Activated gamma-delta T cell (primary cell): Measurements from ENCODE around the gene CCNJL.
"Not testable (repeated sequence)": the region's sequence is repeated elsewhere in the genome, so short reads cannot be mapped to it uniquely, and the experiment has no call there.

Experiments
- DNase-seq: peaks from one replicate; lab custom pipeline; 2025; lab: John Stamatoyannopoulos, UW
- total RNA-seq, 2 donors: gene quantifications; one replicate each; lab custom pipeline; 2026; lab: John Stamatoyannopoulos, UW

Gene CCNJL
- 1.1 to 2.0 reads per million in 2 donors for total RNA-seq

- no peak for DNase-seq
Observed at GRCh38 chr5:160312134-160312959, at the start of gene CCNJL. TSS of gene CCNJL (minus strand) at chr5:160312564. CDS start at chr5:160311923, 641 bp downstream.

DNA sequence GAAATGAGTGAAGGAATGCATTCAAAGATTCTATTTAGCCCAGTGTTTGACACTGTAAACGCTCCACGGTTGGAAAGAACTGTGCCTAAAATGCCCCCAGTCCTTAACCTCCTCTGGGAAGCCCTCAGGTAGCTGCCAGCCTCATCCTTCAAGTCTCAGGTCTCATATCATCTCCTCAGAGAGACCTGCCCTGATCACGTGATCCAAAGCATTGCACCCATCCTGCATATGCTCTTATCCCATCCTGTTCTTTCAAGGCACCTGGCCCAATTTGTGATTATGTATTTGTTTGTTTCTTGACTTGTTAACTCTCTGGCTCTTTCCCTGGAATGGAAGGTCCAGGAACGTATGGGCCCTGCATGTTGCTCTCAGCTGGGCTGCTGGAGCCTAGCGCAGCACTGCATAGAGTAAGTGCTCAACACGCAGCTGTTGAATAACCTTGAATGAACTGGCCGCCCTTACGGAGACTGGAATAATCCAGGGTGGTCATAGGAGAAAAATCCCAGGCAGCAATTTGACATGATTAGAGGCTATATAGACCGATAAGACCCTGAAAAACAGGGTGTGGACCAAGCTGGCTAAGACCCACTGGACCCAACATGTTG is 49.4 kb upstream of the CCNJL start:
- no peak for DNase-seq

GRCh38 chr5:160360310-160360709 is 47.9 kb upstream of the CCNJL start:
- DNase-seq, result no peak

GRCh38 chr5:160359816-160360215 is 47.5 kb upstream of the CCNJL start:
- DNase-seq, result no peak

DNA sequence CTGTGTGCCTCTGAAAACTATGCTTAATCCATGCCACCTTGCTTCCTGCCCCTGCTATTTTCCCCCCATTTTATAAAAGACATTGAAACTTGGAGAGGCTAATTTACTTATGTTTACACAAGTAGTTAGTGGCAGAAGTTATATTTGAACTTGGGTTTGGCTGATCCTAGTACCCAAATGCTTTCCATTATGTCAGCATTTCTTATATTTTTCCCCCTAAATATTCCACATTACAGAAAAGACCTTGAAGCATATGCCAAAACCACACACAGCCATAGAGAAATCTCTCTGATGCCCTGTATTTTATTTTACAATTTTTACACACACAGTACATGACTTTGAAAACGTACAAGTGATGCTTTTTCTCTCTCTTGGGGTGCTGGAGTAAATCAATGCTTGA is 46.9 kb upstream of the CCNJL start:
- DNase-seq, result no peak

DNA sequence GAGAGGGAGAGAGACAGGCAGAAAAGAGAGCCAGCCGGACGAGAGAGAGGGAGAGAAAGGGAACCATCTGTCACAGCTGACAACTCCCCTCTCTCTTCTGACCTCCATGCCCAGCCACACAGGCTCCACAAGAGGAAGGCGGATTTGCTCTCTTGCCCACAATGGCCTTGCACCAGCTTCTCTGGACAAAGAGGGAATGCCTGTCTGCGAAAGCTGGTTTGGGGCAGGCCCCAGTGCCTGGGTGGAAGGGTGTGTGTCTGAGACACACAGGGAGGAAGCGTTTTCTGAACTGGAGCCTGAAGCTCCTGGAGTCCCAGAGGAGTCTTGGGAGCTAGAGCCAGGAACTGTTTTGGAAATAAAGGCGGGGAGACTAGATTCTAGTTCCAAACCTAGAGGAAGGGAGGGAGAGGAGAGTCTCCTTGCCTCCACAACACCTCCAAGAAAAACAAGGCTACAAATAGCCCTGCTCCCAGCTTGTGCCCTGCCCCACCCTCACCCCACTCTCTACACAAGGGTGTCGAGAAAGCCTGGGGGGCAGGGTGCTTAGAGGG is 45.6 kb upstream of the CCNJL start:
- DNase-seq, result no peak

DNA sequence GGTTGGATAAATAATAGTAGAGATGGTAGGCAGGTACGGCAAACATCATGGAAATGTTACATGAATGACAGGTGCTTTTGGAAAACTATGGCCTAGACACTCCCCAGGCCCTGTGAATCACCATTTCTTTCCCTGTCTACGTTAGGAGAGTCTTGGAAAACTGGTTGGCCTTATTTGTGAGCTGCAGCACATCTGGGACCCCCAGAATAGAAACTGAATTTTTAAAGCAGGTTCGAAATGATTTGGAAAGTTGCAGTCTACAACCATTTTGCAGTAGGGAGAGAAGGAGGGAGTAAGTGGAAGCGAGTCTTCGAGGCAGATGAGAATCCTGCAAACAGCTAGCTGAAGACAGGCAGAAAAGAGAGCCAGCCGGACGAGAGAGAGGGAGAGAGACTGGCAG is 45.0 kb upstream of the CCNJL start:
- DNase-seq, result no peak

GRCh38 chr5:160356550-160357347 is 44.4 kb upstream of the CCNJL start:
- DNase-seq, result no peak

- no peak for DNase-seq
Observed at GRCh38 chr5:160354666-160355065, 42.3 kb upstream of the CCNJL start.

- no peak for DNase-seq
Observed at GRCh38 chr5:160353379-160353778, 41.0 kb upstream of the CCNJL start.

- no peak for DNase-seq
Observed at GRCh38 chr5:160352308-160352707, 39.9 kb upstream of the CCNJL start.

DNA sequence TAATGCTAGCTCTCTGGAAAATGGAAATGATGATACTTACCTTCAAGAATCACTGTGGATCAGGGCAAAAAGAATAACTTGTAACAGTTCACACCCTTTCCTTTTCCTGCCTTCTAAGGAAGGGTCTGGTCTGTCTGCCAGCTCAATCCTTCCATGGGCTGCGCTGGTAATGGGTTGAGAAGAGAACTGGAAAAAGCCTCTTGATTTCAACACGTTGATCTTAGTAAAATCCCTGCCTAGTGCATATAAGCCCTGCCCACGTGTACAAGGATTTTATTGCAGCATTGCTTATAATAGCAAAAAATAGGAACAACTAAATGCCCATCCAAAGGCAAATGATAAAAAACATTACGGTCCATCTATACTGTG is 37.6 kb upstream of the CCNJL start:
- no peak for DNase-seq

- no peak for DNase-seq
Observed at GRCh38 chr5:160349249-160349934, 37.0 kb upstream of the CCNJL start.

DNA sequence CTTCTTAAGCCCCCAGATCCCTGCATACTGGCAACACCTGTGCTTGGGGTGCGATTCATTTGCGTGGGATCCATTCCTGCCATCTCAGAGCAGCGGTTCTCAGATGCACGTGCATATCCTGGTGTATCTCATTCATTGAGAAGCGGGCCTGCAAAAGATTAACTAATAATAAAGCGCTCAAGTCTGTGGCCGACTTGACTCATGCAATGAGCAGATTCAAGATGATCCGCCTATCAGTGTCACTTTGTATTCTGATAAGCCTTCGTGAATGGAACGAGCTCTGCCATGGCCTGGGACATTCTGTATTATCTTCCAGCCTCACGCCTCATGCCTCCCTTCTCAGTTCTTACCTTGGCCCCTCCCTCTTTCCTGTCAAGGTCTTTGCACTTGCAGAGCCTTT is 35.7 kb upstream of the CCNJL start:
- no peak for DNase-seq

- no peak for DNase-seq
Observed at GRCh38 chr5:160347448-160347847, 35.1 kb upstream of the CCNJL start.

DNA sequence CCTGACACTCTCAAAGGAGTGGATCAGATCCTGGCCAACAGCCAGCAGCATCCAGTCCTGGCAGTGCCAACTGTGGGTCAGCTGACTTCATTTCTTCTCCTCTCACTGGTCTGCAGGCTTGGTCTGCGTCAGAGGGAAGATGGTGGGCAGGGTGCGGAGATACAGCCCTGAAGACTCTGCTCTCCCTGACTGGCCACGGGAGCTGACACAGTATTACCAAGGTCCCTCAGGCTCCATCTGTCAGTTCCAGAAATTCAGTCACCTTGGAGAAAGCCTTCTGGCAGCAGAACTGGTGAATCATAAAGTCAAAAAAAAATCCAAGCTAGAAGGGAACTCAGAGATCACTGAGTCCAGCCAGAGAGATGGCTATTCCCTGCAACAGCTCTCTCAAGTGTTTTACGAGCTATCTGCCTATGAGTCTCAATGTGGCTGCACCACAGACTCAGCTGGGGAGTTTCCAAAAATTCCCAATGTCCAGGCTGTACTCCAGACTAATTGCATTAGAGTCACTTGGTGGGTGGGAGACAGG is 30.1 kb upstream of the CCNJL start:
- no peak for DNase-seq

DNA sequence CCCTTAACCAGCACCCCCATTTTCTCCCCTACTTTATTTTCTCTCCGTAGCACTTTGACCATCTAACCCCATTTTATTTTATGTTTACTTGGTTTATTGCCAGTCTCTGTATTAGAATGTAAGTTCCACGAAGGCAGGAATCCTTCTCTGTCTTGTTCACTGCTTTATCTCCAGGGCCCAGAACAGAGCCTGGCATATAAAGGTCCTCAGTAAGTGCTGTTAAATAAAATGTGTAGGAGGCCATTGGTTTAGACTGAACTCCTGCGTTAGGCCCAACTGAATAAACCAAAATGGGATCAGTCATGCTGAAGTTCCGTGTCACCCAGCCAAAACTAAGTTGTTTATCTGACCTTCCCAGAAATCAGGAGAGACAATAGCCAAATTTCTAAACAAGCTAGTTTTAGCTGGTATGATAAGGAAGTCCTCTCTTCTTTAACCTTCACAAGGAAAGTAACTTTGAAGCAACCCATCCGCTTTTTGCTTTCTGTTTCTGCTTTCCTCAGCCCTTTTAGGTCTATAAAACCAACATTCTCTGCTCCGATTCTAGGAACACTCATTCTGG is 29.0 kb upstream of the CCNJL start:
- no peak for DNase-seq

- not testable (repeated sequence) for DNase-seq
Observed at GRCh38 chr5:160340513-160340912, 28.1 kb upstream of the CCNJL start.

DNA sequence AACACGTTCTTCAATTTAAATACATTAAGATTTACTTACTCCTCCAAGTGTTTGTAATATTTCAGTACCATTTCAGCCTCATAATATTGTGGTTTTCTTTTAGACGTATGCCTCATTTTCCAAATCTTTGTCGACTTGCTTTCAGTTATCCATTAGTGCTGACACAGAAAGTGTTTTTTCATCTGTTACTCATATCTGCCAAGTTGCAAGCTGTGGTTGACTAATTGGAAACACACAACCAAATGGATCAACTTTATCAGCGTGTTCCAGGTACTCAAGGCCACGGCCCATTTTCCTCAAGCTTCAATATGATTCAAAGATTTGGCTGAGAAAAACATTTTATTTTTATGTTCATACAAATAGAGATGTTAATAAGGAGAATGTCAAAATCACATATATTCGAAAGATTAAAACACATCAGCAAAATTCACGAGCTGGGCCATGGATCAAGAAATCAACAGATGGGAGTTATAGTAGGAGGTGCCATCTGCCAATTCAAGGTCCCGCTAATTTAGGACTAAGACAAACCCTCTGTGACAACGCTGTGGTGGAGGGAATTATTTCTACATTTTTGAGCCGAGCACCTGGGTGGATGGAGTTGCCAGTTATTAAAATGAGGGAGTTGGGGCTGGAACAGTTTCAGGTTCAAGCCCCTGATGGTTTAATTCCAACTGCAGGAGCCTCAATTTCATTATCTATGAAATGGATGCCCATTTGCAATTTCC is 27.2 kb upstream of the CCNJL start:
- DNase-seq, result no peak

GRCh38 chr5:160334716-160335115 is 22.4 kb upstream of the CCNJL start:
- not testable (repeated sequence) for DNase-seq

GRCh38 chr5:160333721-160334120 is 21.4 kb upstream of the CCNJL start:
- DNase-seq, result no peak
